ENCODE measurements around the gene CYB5R4. TPM values are rescaled to one million over a fixed set of nuclear protein-coding genes. Genes with fewer than 3 reads are reported as not detected.

The CYB5R4 gene, protein sequence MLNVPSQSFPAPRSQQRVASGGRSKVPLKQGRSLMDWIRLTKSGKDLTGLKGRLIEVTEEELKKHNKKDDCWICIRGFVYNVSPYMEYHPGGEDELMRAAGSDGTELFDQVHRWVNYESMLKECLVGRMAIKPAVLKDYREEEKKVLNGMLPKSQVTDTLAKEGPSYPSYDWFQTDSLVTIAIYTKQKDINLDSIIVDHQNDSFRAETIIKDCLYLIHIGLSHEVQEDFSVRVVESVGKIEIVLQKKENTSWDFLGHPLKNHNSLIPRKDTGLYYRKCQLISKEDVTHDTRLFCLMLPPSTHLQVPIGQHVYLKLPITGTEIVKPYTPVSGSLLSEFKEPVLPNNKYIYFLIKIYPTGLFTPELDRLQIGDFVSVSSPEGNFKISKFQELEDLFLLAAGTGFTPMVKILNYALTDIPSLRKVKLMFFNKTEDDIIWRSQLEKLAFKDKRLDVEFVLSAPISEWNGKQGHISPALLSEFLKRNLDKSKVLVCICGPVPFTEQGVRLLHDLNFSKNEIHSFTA
- 18.9 to 28.2 TPM (median 21.0 TPM) in 5 replicates for total RNA-seq (2022; extraction: Qiagen RNA extraction)

DNA sequence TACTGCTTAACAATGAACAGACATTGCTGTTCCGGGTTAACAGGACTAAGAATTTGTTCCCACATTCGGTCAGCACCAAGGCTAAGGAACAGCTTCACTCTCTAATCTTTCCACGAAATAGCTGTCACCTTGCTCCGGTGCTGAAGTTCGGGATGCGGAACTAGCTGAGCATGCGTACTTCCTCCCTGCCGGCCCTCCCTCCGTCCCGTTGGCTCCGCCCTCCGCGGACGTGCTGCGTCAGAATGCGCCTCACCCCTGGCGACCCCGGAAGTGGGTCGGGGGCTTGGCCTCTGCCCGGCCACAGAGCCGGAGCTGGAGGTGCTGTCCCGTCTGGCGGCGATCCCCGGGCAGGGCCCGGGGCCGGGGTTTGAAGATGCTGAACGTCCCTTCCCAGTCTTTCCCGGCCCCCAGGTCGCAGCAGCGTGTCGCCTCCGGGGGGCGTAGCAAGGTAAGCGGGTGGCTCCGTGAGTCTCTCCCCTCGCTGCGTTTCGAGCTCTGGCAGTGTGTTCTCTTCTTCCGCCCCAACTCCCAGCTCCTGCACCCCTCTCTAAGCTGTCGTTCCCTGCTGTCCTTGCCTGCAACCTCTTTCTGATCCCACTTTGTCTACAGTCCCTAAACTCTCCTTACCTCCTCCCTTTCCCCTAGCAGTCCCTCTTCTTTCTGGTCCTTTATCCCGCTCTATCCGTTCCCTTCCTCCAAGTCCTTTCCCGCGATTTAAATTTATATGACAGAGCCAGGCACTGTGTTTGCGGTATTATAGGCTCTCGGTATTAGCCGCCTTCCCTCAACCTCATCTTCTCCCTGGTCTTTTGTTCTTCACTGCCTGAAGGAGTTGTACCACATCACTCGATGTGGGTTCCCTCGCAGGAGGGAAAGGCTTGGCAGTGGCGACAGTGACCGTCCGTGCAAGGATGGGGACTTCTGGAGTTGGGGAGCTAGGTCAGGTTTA, at the start of gene CYB5R4:
Gene CYB5R4 (plus strand): TSS at position 280 of the 949 bp plus-strand sequence. CDS start 94 bp downstream, at position 374.

DNA sequence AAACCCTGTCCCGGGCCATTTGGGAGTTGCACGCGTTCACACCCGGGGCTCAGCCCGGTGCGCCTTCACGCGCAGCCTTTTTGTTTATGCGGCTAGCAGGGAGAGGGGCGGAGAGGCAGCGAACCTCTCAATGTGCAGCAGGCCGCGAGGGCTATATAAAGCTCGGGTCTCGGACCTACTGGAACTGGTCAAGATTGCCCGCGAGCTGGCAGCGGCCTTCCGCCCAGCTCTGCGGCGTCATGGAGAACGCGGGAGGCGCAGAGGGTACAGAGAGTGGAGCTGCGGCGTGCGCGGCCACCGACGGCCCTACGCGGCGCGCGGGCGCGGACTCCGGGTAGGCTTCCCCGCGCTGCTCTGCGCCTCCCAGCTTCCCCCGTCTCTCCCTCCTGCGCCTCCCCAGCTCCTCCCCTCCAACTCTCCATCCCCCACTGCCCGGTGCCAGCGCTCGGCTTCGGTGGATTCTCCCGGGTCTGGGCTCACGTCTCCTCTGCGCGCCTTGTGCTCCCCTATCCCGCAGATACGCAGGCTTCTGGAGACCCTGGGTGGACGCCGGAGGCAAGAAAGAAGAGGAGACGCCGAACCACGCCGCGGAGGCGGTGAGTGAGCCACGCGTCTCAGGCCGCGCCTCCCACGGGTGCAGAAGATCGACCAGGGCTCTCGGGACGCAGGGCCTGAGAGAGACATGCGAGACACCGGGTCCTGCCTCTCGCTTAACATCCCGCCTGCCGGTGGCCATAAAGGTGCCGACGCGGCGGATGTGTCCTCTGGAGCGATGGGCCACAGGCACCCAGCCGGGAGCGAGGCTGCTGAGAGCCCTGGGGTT, 6.1 kb upstream of the CYB5R4 start, which contains the start of gene RIPPLY2:
Gene RIPPLY2 (plus strand): TSS at position 183 of the 823 bp plus-strand sequence. CDS start 57 bp downstream, at position 240.

Other genes starting within 250 kb of the CYB5R4 start
- gene SNAP91, start 150.6 kb upstream of the CYB5R4 start, total RNA-seq (2022; extraction: Qiagen RNA extraction) = 0.11 to 0.19 TPM (median 0.14 TPM) in 5 replicates
- gene RIPPLY2, start 6.3 kb upstream of the CYB5R4 start, total RNA-seq (2022; extraction: Qiagen RNA extraction) = 0.33 to 0.70 TPM (median 0.38 TPM) in 5 replicates
- 1.2 to 1.8 TPM (median 1.6 TPM) in 5 replicates for gene MRAP2, start 174.1 kb downstream of the CYB5R4 start, total RNA-seq (2022; extraction: Qiagen RNA extraction)

All from A549 treated with AZD2906 at 1 μM for 4 hours (cell line).